Thyroid gland (tissue), 4 donors: Measurements from ENCODE around the gene NRXN2. TPM values are rescaled to one million over a fixed set of nuclear protein-coding genes. Genes with fewer than 3 reads are reported as not detected.

Experiments
- DNase-seq, 2 donors: peaks; one replicate each; pipeline ENCODE4 v3.0.0-alpha.2; 2019
- H3K27ac ChIP-seq, 3 donors: fragments of 200-600 bp; sonication (generic); 1 replicate in 2 of 3; 2 replicates in 1 of 3; pipeline ENCODE4 v1.5.1; 2016 to 2019; ENCODE audit warnings: mild to moderate bottlenecking in 1 of 3, moderate library complexity in 1 of 3
- H3K27me3 ChIP-seq: fragments of 200-600 bp; sonication (generic); one replicate; pipeline ENCODE4 v1.5.1; 2019
- H3K36me3 ChIP-seq, 2 donors: fragments of 200-600 bp; sonication (generic); one replicate each; pipeline ENCODE4 v1.5.1; 2016 to 2019
- H3K4me1 ChIP-seq, 2 donors: fragments of 200-600 bp; sonication (generic); one replicate each; pipeline ENCODE4 v1.5.1; 2017 to 2019
- H3K4me3 ChIP-seq, 3 donors: fragments of 200-600 bp; sonication (generic); replicated peaks in 1 of 3; 1 replicate in 2 of 3; 2 replicates in 1 of 3; pipeline ENCODE4 v1.5.1; 2016; ENCODE audit warnings: mild to moderate bottlenecking in 1 of 3
- H3K9me3 ChIP-seq: fragments of 200-600 bp; sonication (generic); one replicate; pipeline ENCODE4 v1.5.1; 2017
- POLR2A ChIP-seq, 2 donors: fragments of 450-650 bp; IDR thresholded peaks; one replicate each; pipeline ENCODE4 v1.6.1; 2017; ENCODE audit warnings: antibody characterized with exemption in 2 of 2, mild to moderate bottlenecking in 2 of 2, moderate library complexity in 1 of 2
- WGBS, 2 donors: methylation state at CpG; one replicate each; pipeline ENCODE4 v1.1.5; 2017; 5-methylcytosine and 5-hydroxymethylcytosine counted together
- intact Hi-C: fragments of 100-400 bp; cut with DNase I; formaldehyde crosslinking; loops from one replicate; pipeline ENCODE4 v1.15.1; 2023
- total RNA-seq, 4 donors: library from RNA; depleted of rRNA; stranded (reverse); fragments of >200 nt; gene quantifications; one replicate each; pipeline ENCODE4 v1.2.3, GENCODE V29; 2016
- TF ChIP-seq, protein P1 (sequence below), 6 experiments: fragments of 200-600 bp in 3 of 6; fragments of 450-650 bp in 3 of 6; sonication (generic) in 3 of 6; IDR thresholded peaks; one replicate each; pipeline ENCODE4 v1.5.1; 2016 to 2019; ENCODE audit warnings: antibody characterized with exemption in 6 of 6, mild to moderate bottlenecking in 2 of 6, inconsistent platforms in 1 of 6, moderate library complexity in 1 of 6

Gene NRXN2
- total RNA-seq, 4 donors from 2014 or later, result 2.0 to 12.3 (median 4.8) TPM

DNA sequence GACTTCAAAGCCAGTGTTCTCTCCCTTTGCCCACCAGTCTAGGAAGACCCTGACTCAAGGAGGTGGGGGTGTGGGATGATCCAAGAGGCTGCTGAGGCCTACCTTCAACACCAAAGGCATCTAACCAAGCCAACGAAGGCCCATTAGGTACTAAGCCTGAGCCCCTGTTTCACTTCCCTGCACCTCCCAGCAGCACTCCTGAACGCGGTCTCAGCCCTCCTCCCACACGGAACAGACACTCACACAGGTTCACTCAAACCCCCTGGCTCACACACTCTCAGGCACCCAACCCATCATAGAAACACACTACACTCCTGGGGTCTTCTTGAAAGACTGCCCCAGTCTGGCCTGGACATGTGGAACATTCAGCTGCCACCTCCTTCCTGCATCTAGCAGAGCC is 91.3 kb downstream of the NRXN2 start:
- no peaks in the 10 kb centered on the region for H3K36me3 ChIP-seq
- H3K4me3 ChIP-seq, result no peak overlapping the region
- no peaks in the 10 kb centered on the region for H3K27me3 ChIP-seq
- TF ChIP-seq POLR2A (IDR thresholded peaks at IDR 0.05), result no peak
- TF ChIP-seq, protein P1, sequence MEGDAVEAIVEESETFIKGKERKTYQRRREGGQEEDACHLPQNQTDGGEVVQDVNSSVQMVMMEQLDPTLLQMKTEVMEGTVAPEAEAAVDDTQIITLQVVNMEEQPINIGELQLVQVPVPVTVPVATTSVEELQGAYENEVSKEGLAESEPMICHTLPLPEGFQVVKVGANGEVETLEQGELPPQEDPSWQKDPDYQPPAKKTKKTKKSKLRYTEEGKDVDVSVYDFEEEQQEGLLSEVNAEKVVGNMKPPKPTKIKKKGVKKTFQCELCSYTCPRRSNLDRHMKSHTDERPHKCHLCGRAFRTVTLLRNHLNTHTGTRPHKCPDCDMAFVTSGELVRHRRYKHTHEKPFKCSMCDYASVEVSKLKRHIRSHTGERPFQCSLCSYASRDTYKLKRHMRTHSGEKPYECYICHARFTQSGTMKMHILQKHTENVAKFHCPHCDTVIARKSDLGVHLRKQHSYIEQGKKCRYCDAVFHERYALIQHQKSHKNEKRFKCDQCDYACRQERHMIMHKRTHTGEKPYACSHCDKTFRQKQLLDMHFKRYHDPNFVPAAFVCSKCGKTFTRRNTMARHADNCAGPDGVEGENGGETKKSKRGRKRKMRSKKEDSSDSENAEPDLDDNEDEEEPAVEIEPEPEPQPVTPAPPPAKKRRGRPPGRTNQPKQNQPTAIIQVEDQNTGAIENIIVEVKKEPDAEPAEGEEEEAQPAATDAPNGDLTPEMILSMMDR (IDR thresholded peaks at IDR 0.05), result no peak
- H3K4me1 ChIP-seq, result peaks cover 8 to 11% of the 10 kb centered on the region in 2 donors
- no peaks in the 10 kb centered on the region for H3K9me3 ChIP-seq
- intact Hi-C loops, result no loop called here
- no peak for DNase-seq
- WGBS, 2 donors, result 86 to 90% methylated on average over 2 to 4 of the region's 4 CpGs
- no peak overlapping the region for H3K27ac ChIP-seq

DNA sequence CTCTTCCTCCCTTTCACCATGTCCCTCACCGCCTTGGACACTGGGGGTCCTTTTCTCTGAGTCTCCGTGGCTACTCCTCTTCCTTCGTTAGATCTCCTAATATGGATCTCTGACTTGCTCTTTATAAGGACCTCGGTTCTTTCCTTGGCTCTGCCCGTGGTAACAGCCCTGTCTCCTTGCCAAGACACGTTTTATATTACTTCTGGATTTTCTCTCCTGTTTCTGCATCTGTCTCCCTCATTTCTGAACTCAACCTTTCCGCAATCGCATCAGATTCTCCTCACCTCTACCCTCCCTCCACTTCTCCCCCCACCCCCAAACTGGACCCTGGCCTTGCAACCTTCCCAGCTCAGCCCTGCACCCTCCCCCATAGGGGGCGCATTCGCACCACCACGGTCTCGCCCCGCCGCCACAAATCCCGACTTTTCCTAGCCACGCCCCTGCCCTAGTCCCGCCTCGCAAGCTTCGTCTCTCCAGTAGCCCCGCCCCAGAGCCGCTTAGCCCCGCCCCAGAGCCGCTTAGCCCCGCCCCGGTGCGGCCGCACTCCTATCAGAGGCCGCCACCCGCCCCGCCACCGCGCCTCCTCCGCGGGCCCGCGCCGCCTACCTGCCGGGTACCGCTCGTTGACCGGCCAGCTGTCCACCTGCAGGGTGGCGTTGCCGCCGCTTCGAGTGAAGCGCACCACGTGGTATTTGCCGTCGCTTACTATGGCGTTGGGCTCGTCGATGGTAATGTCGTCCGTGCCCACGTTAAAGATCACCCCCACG is 93.0 kb downstream of the NRXN2 start:
- DNase-seq, result no peak
- intact Hi-C loops, result no loop called here
- Histone ChIP-seq H3K27ac (no peak overlapping the region), H3K4me1 (peaks cover 8 to 12% of the 10 kb centered on the region in 2 donors), H3K27me3 (no peaks in the 10 kb centered on the region), H3K4me3 (no peak overlapping the region), H3K36me3 (no peaks in the 10 kb centered on the region), H3K9me3 (no peaks in the 10 kb centered on the region)
- TF ChIP-seq, protein P1 (IDR thresholded peaks at IDR 0.05), result peak in 1 of 6 experiments; percentile 5
- no peak for TF ChIP-seq POLR2A (IDR thresholded peaks at IDR 0.05)
- WGBS, 2 donors, result 39 to 54% methylated on average over 34 to 52 of the region's 56 CpGs

DNA sequence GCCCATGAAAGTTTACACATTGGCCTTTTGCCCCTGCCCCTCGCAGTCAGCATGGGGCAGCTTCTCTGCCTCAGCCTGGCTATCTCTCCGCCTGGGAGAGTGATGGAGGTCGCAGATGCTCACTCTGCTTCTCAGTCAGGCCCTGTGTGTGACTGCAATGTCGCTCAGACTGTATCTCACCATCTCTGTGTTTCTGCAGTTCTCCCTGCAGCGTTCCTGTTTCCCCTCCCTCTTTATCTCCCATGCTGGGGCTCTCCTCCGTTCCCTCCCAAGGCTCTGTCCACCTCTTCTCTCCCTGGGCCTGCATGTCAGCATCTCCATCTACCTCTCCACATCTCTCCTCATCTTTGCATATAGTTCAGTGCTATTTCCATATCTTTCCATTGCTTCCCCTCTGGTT is 93.9 kb downstream of the NRXN2 start:
- no peak overlapping the region for H3K27ac ChIP-seq
- TF ChIP-seq, protein P1 (IDR thresholded peaks at IDR 0.05), result no peak
- TF ChIP-seq POLR2A (IDR thresholded peaks at IDR 0.05), result no peak

DNA sequence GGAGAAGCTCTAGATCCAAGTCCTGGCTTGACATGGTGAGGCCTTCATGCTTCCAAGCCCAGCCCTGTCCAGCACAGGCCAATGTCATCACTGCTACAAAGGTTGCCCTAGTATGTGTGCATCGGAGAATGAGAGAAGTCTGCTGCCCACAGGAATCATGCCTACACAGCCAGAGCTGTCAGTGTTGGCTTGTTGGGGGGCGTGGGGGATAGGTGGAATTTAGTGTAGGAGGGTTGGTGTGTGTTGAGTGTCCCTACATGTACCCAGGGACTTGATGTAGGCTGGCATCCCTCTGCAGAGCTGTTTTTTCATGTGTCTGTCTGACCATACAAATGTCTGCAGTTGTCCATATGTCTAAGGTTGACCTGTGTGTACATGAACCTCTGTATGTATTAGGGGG is 94.4 kb downstream of the NRXN2 start:
- TF ChIP-seq, protein P1 (IDR thresholded peaks at IDR 0.05), result no peak
- TF ChIP-seq POLR2A (IDR thresholded peaks at IDR 0.05), result no peak
- no peak for DNase-seq

More for the DNA sequence above, 93.9 kb downstream of the NRXN2 start:
- Histone ChIP-seq H3K36me3 (no peaks in the 10 kb centered on the region), H3K4me1 (peaks cover 8 to 12% of the 10 kb centered on the region in 2 donors), H3K4me3 (no peak overlapping the region), H3K9me3 (no peaks in the 10 kb centered on the region), H3K27me3 (no peaks in the 10 kb centered on the region)
- no peak for DNase-seq
- WGBS, 2 donors, result 95 to 97% methylated on average over 6 of the region's 6 CpGs
- intact Hi-C loops, result no loop called here

DNA sequence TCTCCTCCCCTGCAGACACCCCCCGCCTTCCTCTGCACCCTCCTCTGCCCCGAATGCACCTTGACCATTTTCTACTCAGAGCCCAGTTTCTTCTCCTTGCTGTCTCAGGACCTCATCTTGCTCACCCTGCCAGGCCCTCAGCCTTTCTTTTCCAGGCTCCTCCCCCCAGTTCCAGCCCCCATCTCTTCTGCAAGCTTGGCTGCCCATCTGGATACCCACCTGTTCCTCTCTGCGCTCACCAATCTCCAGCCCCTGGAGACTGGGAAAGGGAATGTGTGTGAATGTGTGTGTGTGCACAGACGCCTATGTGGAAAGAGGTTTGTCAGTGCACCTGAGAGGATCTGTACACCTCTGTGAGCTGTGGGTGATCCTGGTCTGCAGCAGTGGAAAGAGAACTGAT is 95.6 kb downstream of the NRXN2 start:
- no peak overlapping the region for H3K4me3 ChIP-seq
- peaks cover 8 to 15% of the 10 kb centered on the region in 2 donors for H3K4me1 ChIP-seq
- no peaks in the 10 kb centered on the region for H3K27me3 ChIP-seq
- peak overlapping the region in 2 of 3 donors; percentile 15 to 58 for H3K27ac ChIP-seq
- H3K36me3 ChIP-seq, result no peaks in the 10 kb centered on the region
- TF ChIP-seq POLR2A (IDR thresholded peaks at IDR 0.05), result no peak
- TF ChIP-seq, protein P1 (IDR thresholded peaks at IDR 0.05), result no peak
- intact Hi-C loops, result no loop called here
- DNase-seq, result peak; percentile 83 to 89
- WGBS, 2 donors, result 36 to 46% methylated on average over 4 of the region's 4 CpGs
- H3K9me3 ChIP-seq, result no peaks in the 10 kb centered on the region

More for the DNA sequence above, 94.4 kb downstream of the NRXN2 start:
- no peaks in the 10 kb centered on the region for H3K9me3 ChIP-seq
- no peaks in the 10 kb centered on the region for H3K36me3 ChIP-seq
- H3K27me3 ChIP-seq, result no peaks in the 10 kb centered on the region
- H3K27ac ChIP-seq, result no peak overlapping the region
- no peak overlapping the region for H3K4me3 ChIP-seq
- WGBS, 2 donors, result 91 to 100% methylated on average over 2 of the region's 2 CpGs
- intact Hi-C loops, result no loop called here
- H3K4me1 ChIP-seq, result peaks cover 8 to 15% of the 10 kb centered on the region in 2 donors
